ENCODE measurements around the gene CLSTN2.

Gene CLSTN2

DNA sequence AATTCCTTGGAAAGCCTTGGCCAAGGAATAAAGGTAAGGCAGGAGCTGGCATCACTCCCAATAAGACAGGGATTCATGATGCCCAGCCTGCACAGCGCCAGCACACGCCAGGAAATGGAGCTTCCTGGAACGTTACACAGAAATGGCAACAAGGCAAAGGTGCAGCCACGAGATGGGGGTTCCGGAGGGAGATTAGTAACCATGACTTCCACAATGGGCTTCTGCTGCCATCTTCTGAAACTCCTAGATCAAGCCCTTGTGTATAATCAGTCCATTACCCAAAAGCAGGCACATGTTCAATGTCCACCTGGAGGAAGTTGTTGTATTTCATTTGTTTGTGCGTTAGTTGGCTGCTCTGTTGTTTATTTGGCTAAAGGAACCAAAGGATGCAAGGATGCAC lies 611.7 kb downstream of the CLSTN2 start:
- no peak overlapping the region for H3K27ac ChIP-seq (ENCODE audit: insufficient read depth, low read length, poor library complexity, severe bottlenecking)
- no peaks in the 10 kb centered on the region for H3K9me3 ChIP-seq (ENCODE audit: control insufficient read depth, low read length)
- no peaks in the 10 kb centered on the region for H3K27me3 ChIP-seq (replicated peaks; ENCODE audit: control insufficient read depth, insufficient read depth, low read length, poor library complexity, severe bottlenecking)
- no peak for DNase-seq
- H3K4me1 ChIP-seq (ENCODE audit: control insufficient read depth, insufficient read depth, low read length, poor library complexity, severe bottlenecking), result no peaks in the 10 kb centered on the region
- no peak overlapping the region for H3K4me3 ChIP-seq (ENCODE audit: insufficient read depth, low read depth, low read length, poor library complexity, severe bottlenecking)
- no peaks in the 10 kb centered on the region for H3K36me3 ChIP-seq (ENCODE audit: control insufficient read depth, insufficient read depth, low read length)

DNA sequence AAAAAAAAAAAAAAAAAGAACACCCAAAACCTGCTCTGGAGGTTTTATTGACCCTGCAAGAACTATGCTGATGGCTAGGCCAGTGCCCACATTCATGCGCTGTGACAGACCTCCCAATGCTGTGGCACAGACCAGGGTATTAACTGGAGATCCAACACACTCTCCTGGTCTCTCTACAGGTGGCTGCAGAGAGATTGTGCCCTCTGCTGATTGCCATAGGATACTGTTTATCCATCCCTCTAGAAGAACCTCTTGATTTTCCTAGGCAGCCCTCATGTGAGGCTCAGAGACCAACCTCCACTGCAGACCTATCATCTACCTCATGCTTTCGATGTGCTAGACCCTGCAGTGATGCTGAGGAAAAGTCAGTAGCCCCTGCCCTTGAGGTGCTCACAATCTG lies 617.4 kb downstream of the CLSTN2 start:
- H3K27ac ChIP-seq (ENCODE audit: insufficient read depth, low read length, poor library complexity, severe bottlenecking), result no peak overlapping the region
- H3K27me3 ChIP-seq (replicated peaks; ENCODE audit: control insufficient read depth, insufficient read depth, low read length, poor library complexity, severe bottlenecking), result no peaks in the 10 kb centered on the region
- H3K36me3 ChIP-seq (ENCODE audit: control insufficient read depth, insufficient read depth, low read length), result no peaks in the 10 kb centered on the region
- DNase-seq, result no peak
- no peaks in the 10 kb centered on the region for H3K4me1 ChIP-seq (ENCODE audit: control insufficient read depth, insufficient read depth, low read length, poor library complexity, severe bottlenecking)
- H3K9me3 ChIP-seq (ENCODE audit: control insufficient read depth, low read length), result no peaks in the 10 kb centered on the region
- H3K4me3 ChIP-seq (ENCODE audit: insufficient read depth, low read depth, low read length, poor library complexity, severe bottlenecking), result no peak overlapping the region

DNA sequence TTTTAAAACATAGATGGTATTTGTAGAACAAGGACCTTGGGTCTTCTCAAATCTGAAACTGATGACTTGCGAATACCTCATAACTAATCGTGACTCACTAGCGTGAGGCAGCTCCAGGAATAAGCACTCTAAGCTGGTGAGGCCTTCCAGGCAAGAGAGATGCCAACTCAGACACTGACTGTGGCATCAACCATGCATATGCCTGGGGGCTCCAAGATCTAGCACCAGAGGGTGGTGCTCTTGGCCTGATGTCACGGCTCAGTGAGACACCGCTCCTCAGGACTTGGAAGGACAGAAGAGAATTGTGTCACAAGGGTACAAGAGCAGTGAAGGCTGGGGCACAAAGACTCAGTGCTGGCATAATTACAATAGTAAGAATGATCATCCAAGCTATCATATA lies 617.9 kb downstream of the CLSTN2 start:
- Histone ChIP-seq H3K4me3 (ENCODE audit: insufficient read depth, low read depth, low read length, poor library complexity, severe bottlenecking) (no peak overlapping the region), H3K27ac (ENCODE audit: insufficient read depth, low read length, poor library complexity, severe bottlenecking) (no peak overlapping the region), H3K27me3 (replicated peaks; ENCODE audit: control insufficient read depth, insufficient read depth, low read length, poor library complexity, severe bottlenecking) (no peaks in the 10 kb centered on the region), H3K4me1 (ENCODE audit: control insufficient read depth, insufficient read depth, low read length, poor library complexity, severe bottlenecking) (no peaks in the 10 kb centered on the region), H3K36me3 (ENCODE audit: control insufficient read depth, insufficient read depth, low read length) (no peaks in the 10 kb centered on the region), H3K9me3 (ENCODE audit: control insufficient read depth, low read length) (no peaks in the 10 kb centered on the region)
- no peak for DNase-seq

DNA sequence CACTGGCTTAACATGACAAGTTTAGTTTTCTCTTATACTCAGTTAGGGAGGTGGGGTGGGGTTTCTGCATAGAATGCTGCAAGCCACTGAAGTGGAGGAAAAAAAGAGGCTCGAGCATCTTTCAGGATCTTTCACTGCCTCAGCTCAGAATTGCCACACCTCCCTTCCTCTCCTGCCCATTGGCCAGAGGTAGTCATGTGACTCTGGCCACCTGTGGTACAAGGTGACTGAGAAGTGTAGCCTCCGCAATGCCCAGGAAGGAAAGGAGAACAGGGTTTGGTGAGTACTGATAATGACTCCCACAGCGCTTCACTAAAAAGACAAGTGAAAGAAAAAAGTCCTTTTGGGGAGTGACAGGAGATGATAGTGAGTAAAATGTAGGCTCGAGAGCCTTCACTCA lies 618.6 kb downstream of the CLSTN2 start:
- Histone ChIP-seq H3K4me3 (ENCODE audit: insufficient read depth, low read depth, low read length, poor library complexity, severe bottlenecking) (no peak overlapping the region), H3K4me1 (ENCODE audit: control insufficient read depth, insufficient read depth, low read length, poor library complexity, severe bottlenecking) (no peaks in the 10 kb centered on the region), H3K36me3 (ENCODE audit: control insufficient read depth, insufficient read depth, low read length) (no peaks in the 10 kb centered on the region), H3K27ac (ENCODE audit: insufficient read depth, low read length, poor library complexity, severe bottlenecking) (no peak overlapping the region), H3K9me3 (ENCODE audit: control insufficient read depth, low read length) (no peaks in the 10 kb centered on the region), H3K27me3 (replicated peaks; ENCODE audit: control insufficient read depth, insufficient read depth, low read length, poor library complexity, severe bottlenecking) (no peaks in the 10 kb centered on the region)
- DNase-seq, result no peak

DNA sequence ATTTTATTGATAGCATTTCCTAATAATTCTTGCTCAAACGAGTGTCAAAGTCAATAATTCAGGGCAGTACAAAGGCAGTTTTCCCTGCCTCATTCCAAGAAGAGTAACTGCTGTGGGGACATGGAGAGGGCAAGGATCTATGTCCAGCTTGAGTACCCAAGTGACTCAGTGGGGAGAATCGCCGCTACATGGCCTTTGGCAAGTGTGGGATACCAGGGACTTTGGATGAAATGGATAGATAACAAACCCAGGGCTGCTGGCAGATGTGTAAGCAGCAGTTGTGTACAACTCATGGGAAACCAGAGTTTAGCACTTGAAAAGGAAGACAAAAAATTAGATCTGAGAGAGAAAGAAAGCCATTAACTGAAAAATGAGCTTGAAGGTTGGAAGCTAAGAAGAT lies 620.7 kb downstream of the CLSTN2 start:
- no peaks in the 10 kb centered on the region for H3K27me3 ChIP-seq (replicated peaks; ENCODE audit: control insufficient read depth, insufficient read depth, low read length, poor library complexity, severe bottlenecking)
- no peaks in the 10 kb centered on the region for H3K9me3 ChIP-seq (ENCODE audit: control insufficient read depth, low read length)
- no peaks in the 10 kb centered on the region for H3K36me3 ChIP-seq (ENCODE audit: control insufficient read depth, insufficient read depth, low read length)
- no peak for DNase-seq
- H3K27ac ChIP-seq (ENCODE audit: insufficient read depth, low read length, poor library complexity, severe bottlenecking), result no peak overlapping the region
- no peak overlapping the region for H3K4me3 ChIP-seq (ENCODE audit: insufficient read depth, low read depth, low read length, poor library complexity, severe bottlenecking)
- no peaks in the 10 kb centered on the region for H3K4me1 ChIP-seq (ENCODE audit: control insufficient read depth, insufficient read depth, low read length, poor library complexity, severe bottlenecking)

DNA sequence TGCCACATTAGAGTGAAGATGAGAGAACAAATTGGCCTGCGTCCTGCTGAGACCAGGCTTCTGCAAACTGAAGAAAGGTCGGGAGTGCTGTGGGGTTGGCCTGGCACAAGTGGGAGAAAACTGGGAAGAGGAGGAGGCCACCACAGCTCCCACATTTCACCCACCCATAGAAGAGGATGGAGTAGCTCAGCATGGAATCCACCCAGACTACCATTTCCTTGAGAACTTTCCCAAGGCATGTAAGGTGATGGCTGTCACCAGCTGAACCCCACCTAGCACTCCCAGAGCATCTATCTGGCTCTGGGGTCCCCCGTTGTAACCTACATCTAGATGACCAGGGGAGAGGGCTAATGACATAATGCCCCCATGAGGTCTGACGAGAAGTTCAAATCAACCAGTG lies 622.5 kb downstream of the CLSTN2 start:
- Histone ChIP-seq H3K27ac (ENCODE audit: insufficient read depth, low read length, poor library complexity, severe bottlenecking) (no peak overlapping the region), H3K9me3 (ENCODE audit: control insufficient read depth, low read length) (no peaks in the 10 kb centered on the region)
- no peak for DNase-seq

DNA sequence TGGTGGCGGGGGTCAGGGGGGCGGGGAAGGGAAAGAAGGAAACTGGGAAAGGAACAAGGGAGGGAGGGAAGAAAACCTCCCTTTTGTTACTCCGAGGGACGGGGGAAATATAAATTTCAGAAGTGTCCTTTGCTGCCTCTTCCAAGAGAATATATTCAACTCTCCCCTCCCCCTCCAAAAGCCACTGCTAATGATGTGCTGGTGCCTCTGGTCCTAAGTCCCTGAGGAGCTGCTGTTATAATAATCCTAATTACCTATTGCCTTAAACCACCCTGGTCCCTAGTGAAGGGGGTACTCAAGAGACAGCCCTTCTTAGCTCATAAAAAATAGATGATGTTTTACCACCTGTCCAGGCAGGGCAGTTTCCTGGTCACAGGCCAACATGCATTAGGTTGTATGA lies 624.6 kb downstream of the CLSTN2 start:
- Histone ChIP-seq H3K27me3 (replicated peaks; ENCODE audit: control insufficient read depth, insufficient read depth, low read length, poor library complexity, severe bottlenecking) (no peaks in the 10 kb centered on the region), H3K36me3 (ENCODE audit: control insufficient read depth, insufficient read depth, low read length) (no peaks in the 10 kb centered on the region), H3K4me1 (ENCODE audit: control insufficient read depth, insufficient read depth, low read length, poor library complexity, severe bottlenecking) (no peaks in the 10 kb centered on the region), H3K27ac (ENCODE audit: insufficient read depth, low read length, poor library complexity, severe bottlenecking) (no peak overlapping the region), H3K9me3 (ENCODE audit: control insufficient read depth, low read length) (no peaks in the 10 kb centered on the region), H3K4me3 (ENCODE audit: insufficient read depth, low read depth, low read length, poor library complexity, severe bottlenecking) (no peak overlapping the region)
- DNase-seq, result no peak

More for the DNA sequence above, 622.5 kb downstream of the CLSTN2 start:
- no peaks in the 10 kb centered on the region for H3K36me3 ChIP-seq (ENCODE audit: control insufficient read depth, insufficient read depth, low read length)
- no peaks in the 10 kb centered on the region for H3K27me3 ChIP-seq (replicated peaks; ENCODE audit: control insufficient read depth, insufficient read depth, low read length, poor library complexity, severe bottlenecking)
- H3K4me3 ChIP-seq (ENCODE audit: insufficient read depth, low read depth, low read length, poor library complexity, severe bottlenecking), result no peak overlapping the region
- H3K4me1 ChIP-seq (ENCODE audit: control insufficient read depth, insufficient read depth, low read length, poor library complexity, severe bottlenecking), result no peaks in the 10 kb centered on the region

DNA sequence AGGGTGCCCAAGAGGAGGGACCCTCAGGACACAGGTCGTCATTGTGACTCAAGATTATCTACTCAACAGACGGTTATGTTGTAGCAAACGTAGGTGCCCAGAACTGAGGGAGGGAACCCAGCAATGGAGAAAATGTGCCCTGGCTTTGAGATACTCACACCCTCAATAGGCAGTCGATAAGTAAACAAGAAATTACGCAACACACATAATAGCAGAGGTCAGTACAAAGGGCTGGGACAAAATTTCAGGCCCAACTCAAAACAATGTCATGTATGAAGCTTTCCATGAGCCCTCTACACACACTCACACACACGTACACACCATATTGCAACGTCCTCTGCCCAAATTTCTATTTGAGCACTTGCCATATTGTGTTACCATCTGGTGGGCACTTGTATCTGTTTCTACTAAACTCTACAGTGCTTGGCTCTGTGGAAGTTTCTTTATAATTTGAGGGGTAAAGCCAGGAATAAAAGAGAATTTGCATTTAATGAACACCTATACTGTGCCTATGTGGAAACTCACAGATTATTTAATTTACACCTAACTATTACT lies 628.3 kb downstream of the CLSTN2 start:
- DNase-seq, result no peak
- no peaks in the 10 kb centered on the region for H3K36me3 ChIP-seq (ENCODE audit: control insufficient read depth, insufficient read depth, low read length)
- no peaks in the 10 kb centered on the region for H3K27me3 ChIP-seq (replicated peaks; ENCODE audit: control insufficient read depth, insufficient read depth, low read length, poor library complexity, severe bottlenecking)
- no peak overlapping the region for H3K4me3 ChIP-seq (ENCODE audit: insufficient read depth, low read depth, low read length, poor library complexity, severe bottlenecking)
- no peaks in the 10 kb centered on the region for H3K9me3 ChIP-seq (ENCODE audit: control insufficient read depth, low read length)
- H3K27ac ChIP-seq (ENCODE audit: insufficient read depth, low read length, poor library complexity, severe bottlenecking), result no peak overlapping the region
- H3K4me1 ChIP-seq (ENCODE audit: control insufficient read depth, insufficient read depth, low read length, poor library complexity, severe bottlenecking), result no peaks in the 10 kb centered on the region

DNA sequence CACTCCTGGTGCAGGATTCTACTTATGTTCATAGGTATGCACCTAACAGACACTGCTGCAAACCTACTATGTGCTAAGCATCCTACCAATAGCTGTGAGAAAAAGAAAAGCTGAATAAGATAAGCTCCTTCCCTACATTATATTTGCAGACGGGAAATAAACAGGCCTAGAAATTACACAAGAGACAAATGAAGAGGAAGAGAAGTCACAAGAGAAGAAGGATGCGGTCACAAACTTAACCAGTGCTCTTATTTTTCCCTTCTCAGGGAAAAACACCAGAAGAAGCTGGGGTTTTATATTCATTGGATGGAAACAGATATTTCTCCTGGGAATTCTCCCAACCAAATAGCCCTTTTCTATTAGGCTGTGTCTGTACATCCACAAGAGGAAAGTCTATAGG lies 633.1 kb downstream of the CLSTN2 start:
- no peak for DNase-seq
- Histone ChIP-seq H3K27me3 (replicated peaks; ENCODE audit: control insufficient read depth, insufficient read depth, low read length, poor library complexity, severe bottlenecking) (no peaks in the 10 kb centered on the region), H3K4me3 (ENCODE audit: insufficient read depth, low read depth, low read length, poor library complexity, severe bottlenecking) (no peak overlapping the region), H3K9me3 (ENCODE audit: control insufficient read depth, low read length) (no peaks in the 10 kb centered on the region), H3K27ac (ENCODE audit: insufficient read depth, low read length, poor library complexity, severe bottlenecking) (no peak overlapping the region), H3K36me3 (ENCODE audit: control insufficient read depth, insufficient read depth, low read length) (no peaks in the 10 kb centered on the region), H3K4me1 (ENCODE audit: control insufficient read depth, insufficient read depth, low read length, poor library complexity, severe bottlenecking) (no peaks in the 10 kb centered on the region)

DNA sequence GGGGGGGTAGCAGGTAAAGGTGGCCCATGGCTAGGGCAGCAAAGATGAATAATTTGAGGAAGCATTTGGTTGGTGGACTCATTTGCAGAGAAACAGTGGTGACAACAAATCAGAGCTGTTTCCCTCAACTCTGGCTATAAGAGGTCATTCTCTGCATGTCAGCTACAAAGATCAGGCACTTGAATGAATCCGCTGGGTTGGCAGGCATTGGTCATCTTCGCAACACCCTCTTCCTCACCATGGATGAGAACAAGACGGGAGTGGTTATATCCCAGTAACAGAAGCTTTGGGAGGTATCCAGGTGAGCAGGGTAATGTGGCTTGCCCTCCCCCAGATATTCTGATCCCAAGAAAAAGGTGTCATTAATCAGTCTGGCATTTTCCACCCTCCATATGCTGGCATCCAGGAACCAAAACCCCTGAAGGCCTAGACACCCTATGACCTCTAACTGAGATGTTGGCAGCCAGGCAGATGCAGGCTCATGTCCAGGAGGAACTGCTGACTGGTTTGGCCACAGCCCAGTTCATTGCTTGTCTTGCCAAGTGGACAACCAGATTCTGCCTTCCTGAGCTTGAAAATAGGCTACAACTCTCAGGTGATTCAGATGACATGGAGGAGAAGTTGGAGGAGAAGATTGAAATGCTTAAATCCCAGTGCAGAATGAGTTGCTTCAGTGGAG lies 634.0 kb downstream of the CLSTN2 start:
- no peak for DNase-seq
- H3K4me3 ChIP-seq (ENCODE audit: insufficient read depth, low read depth, low read length, poor library complexity, severe bottlenecking), result no peak overlapping the region
- H3K27me3 ChIP-seq (replicated peaks; ENCODE audit: control insufficient read depth, insufficient read depth, low read length, poor library complexity, severe bottlenecking), result no peaks in the 10 kb centered on the region
- no peaks in the 10 kb centered on the region for H3K9me3 ChIP-seq (ENCODE audit: control insufficient read depth, low read length)
- no peaks in the 10 kb centered on the region for H3K36me3 ChIP-seq (ENCODE audit: control insufficient read depth, insufficient read depth, low read length)
- H3K27ac ChIP-seq (ENCODE audit: insufficient read depth, low read length, poor library complexity, severe bottlenecking), result no peak overlapping the region
- no peaks in the 10 kb centered on the region for H3K4me1 ChIP-seq (ENCODE audit: control insufficient read depth, insufficient read depth, low read length, poor library complexity, severe bottlenecking)
